Thyroid gland (tissue), 4 donors: ENCODE data around the gene DIP2C. TPM values are rescaled to one million over a fixed set of nuclear protein-coding genes. Genes with fewer than 3 reads are reported as not detected.
"Not testable (repeated sequence)": the region's sequence is repeated elsewhere in the genome, so short reads cannot be mapped to it uniquely, and the experiment has no call there.

Experiments
- DNase-seq, 2 donors: peaks; one replicate each; pipeline ENCODE4 v3.0.0-alpha.2; 2019
- H3K27ac ChIP-seq, 3 donors: fragments of 200-600 bp; sonication (generic); 1 replicate in 2 of 3; 2 replicates in 1 of 3; pipeline ENCODE4 v1.5.1; 2016 to 2019; ENCODE audit warnings: mild to moderate bottlenecking in 1 of 3, moderate library complexity in 1 of 3
- H3K27me3 ChIP-seq: fragments of 200-600 bp; sonication (generic); one replicate; pipeline ENCODE4 v1.5.1; 2019
- H3K36me3 ChIP-seq, 2 donors: fragments of 200-600 bp; sonication (generic); one replicate each; pipeline ENCODE4 v1.5.1; 2016 to 2019
- H3K4me1 ChIP-seq, 2 donors: fragments of 200-600 bp; sonication (generic); one replicate each; pipeline ENCODE4 v1.5.1; 2017 to 2019
- H3K4me3 ChIP-seq, 3 donors: fragments of 200-600 bp; sonication (generic); replicated peaks in 1 of 3; 1 replicate in 2 of 3; 2 replicates in 1 of 3; pipeline ENCODE4 v1.5.1; 2016; ENCODE audit warnings: mild to moderate bottlenecking in 1 of 3
- H3K9me3 ChIP-seq: fragments of 200-600 bp; sonication (generic); one replicate; pipeline ENCODE4 v1.5.1; 2017
- POLR2A ChIP-seq, 2 donors: fragments of 450-650 bp; IDR thresholded peaks; one replicate each; pipeline ENCODE4 v1.6.1; 2017; ENCODE audit warnings: antibody characterized with exemption in 2 of 2, mild to moderate bottlenecking in 2 of 2, moderate library complexity in 1 of 2
- WGBS, 2 donors: methylation state at CpG; one replicate each; pipeline ENCODE4 v1.1.5; 2017; 5-methylcytosine and 5-hydroxymethylcytosine counted together
- intact Hi-C: fragments of 100-400 bp; cut with DNase I; formaldehyde crosslinking; loops from one replicate; pipeline ENCODE4 v1.15.1; 2023
- total RNA-seq, 4 donors: library from RNA; depleted of rRNA; stranded (reverse); fragments of >200 nt; gene quantifications; one replicate each; pipeline ENCODE4 v1.2.3, GENCODE V29; 2016
- TF ChIP-seq, protein P1 (sequence below), 6 experiments: fragments of 200-600 bp in 3 of 6; fragments of 450-650 bp in 3 of 6; sonication (generic) in 3 of 6; IDR thresholded peaks; one replicate each; pipeline ENCODE4 v1.5.1; 2016 to 2019; ENCODE audit warnings: antibody characterized with exemption in 6 of 6, mild to moderate bottlenecking in 2 of 6, inconsistent platforms in 1 of 6, moderate library complexity in 1 of 6

DIP2C gene
- total RNA-seq, 4 donors from 2014 or later = 11.4 to 14.6 (median 12.3) TPM

DNA sequence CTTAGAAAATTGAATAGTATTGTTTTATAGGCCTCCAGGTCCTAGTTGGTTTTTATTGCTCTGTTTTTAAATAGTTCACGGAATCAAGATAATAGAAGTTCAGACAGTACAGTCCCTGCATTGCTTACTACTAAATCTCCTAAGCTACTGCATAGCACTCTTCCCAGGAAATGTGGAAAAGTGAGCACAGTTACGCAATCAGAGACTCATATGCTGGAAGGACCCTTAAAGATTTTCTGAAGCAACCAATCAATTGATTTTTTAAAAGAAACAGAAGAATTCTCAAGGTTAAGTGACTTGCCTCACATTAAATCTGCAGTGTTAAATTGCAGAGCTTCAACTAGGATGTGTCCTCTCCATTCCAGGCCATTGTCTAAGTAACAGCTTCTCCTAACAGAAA is 23.1 kb upstream of the DIP2C start:
- WGBS, 2 donors = 89 to 93% methylated on average over 2 of the region's 2 CpGs
- TF ChIP-seq, protein P1, sequence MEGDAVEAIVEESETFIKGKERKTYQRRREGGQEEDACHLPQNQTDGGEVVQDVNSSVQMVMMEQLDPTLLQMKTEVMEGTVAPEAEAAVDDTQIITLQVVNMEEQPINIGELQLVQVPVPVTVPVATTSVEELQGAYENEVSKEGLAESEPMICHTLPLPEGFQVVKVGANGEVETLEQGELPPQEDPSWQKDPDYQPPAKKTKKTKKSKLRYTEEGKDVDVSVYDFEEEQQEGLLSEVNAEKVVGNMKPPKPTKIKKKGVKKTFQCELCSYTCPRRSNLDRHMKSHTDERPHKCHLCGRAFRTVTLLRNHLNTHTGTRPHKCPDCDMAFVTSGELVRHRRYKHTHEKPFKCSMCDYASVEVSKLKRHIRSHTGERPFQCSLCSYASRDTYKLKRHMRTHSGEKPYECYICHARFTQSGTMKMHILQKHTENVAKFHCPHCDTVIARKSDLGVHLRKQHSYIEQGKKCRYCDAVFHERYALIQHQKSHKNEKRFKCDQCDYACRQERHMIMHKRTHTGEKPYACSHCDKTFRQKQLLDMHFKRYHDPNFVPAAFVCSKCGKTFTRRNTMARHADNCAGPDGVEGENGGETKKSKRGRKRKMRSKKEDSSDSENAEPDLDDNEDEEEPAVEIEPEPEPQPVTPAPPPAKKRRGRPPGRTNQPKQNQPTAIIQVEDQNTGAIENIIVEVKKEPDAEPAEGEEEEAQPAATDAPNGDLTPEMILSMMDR (IDR thresholded peaks at IDR 0.05) = no peak
- no peak for TF ChIP-seq POLR2A (IDR thresholded peaks at IDR 0.05)
- intact Hi-C loops = no loop called here
- H3K36me3 ChIP-seq = no peaks in the 10 kb centered on the region
- H3K27me3 ChIP-seq = no peaks in the 10 kb centered on the region
- no peak overlapping the region for H3K4me3 ChIP-seq
- DNase-seq = no peak
- no peak overlapping the region for H3K27ac ChIP-seq
- H3K4me1 ChIP-seq = no peaks in the 10 kb centered on the region
- H3K9me3 ChIP-seq = no peaks in the 10 kb centered on the region

DNA sequence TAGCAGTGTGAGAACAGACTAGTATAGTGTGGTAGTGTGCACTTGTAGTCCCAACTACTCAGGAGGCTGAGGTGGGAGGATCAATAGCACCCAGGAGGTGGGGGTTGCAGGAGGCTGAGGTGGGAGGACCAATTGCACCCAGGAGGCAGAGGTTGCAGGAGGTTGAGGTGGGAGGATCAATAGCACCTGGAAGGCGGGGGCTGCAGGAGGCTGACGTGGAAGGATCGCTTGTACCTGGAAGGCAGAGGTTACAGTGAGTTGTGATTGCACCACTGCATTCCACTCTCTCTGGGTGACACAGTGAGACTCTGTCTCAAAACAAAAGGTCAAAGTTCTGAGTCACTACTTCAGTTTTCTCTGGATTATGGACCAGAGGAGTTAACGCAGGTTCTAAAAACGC is 22.6 kb upstream of the DIP2C start:
- intact Hi-C loops = no loop called here
- no peaks in the 10 kb centered on the region for H3K27me3 ChIP-seq
- DNase-seq = no peak
- TF ChIP-seq, protein P1 (IDR thresholded peaks at IDR 0.05) = no peak
- TF ChIP-seq POLR2A (IDR thresholded peaks at IDR 0.05) = no peak
- no peaks in the 10 kb centered on the region for H3K4me1 ChIP-seq
- no peak overlapping the region for H3K27ac ChIP-seq
- no peak overlapping the region for H3K4me3 ChIP-seq
- WGBS, 2 donors = 92 to 93% methylated on average over 5 of the region's 5 CpGs
- no peaks in the 10 kb centered on the region for H3K36me3 ChIP-seq
- H3K9me3 ChIP-seq = no peaks in the 10 kb centered on the region

DNA sequence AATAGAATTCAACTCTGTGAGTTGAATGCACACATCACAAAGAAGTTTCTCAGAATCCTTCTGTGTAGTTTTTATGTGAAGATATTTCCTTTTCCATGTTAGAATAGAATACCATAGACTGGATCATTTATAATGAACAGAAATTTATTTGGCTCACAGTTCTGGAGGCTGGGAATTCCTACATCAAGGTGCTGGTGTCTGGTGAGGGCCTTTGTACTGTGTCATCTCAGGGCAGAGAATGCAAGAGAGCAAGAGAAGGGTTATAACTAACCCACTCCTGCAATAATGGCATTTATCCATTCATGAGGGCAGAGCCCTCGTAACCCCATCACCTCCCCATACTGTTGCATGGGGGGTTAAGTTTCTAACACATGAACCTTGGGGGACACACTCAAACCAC is 18.4 kb upstream of the DIP2C start:
- no peak overlapping the region for H3K4me3 ChIP-seq
- 80 to 84% methylated on average over 1 of the region's 1 CpG for WGBS, 2 donors
- H3K4me1 ChIP-seq = no peaks in the 10 kb centered on the region
- no peak for TF ChIP-seq POLR2A (IDR thresholded peaks at IDR 0.05)
- TF ChIP-seq, protein P1 (IDR thresholded peaks at IDR 0.05) = no peak
- no peaks in the 10 kb centered on the region for H3K9me3 ChIP-seq
- DNase-seq = no peak
- intact Hi-C loops = no loop called here
- no peaks in the 10 kb centered on the region for H3K36me3 ChIP-seq
- H3K27ac ChIP-seq = no peak overlapping the region
- no peaks in the 10 kb centered on the region for H3K27me3 ChIP-seq

DNA sequence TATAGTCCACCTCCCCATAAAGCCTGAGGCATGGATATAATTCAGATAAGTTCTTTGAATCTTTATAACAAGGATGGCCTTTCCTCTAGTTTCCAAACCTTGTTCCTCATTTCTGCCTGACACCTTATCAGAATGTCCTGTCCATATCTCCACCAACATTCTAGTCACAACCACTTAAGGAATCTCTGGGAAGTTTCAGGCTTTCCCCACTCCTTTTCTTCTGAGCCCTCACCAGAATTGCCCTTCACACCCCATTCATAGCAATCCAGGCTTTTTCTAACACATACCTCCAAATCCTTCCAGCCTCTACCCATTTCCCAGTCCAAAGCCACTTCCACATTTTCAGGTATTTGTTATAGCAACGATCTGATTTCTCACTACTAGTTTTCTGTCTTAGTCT is 18.0 kb upstream of the DIP2C start:
- TF ChIP-seq POLR2A (IDR thresholded peaks at IDR 0.05) = no peak
- TF ChIP-seq, protein P1 (IDR thresholded peaks at IDR 0.05) = no peak
- Histone ChIP-seq H3K27ac (no peak overlapping the region), H3K27me3 (no peaks in the 10 kb centered on the region), H3K4me1 (no peaks in the 10 kb centered on the region), H3K36me3 (no peaks in the 10 kb centered on the region), H3K9me3 (no peaks in the 10 kb centered on the region), H3K4me3 (no peak overlapping the region)
- 86 to 96% methylated on average over 1 of the region's 1 CpG for WGBS, 2 donors
- intact Hi-C loops = no loop called here
- DNase-seq = no peak

DNA sequence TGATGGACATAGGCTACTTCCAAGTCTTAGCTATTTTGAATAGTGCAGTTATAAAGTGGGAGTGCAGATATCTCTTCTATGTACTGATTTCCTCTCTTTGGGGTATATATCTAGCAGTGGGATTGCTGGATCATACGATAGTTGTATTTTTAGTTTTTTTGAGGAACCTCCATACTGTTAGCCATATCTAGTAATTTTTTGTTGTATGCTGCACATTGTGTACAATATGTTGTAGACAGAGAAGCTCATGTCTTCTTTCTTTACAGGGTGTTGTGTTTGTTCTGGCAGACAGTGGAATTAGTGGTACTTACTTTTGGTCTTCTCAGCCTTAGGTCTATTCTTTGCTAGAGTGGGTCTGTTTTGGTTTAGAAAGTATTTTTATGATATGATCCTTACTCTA is 13.7 kb upstream of the DIP2C start:
- DNase-seq = no peak

DNA sequence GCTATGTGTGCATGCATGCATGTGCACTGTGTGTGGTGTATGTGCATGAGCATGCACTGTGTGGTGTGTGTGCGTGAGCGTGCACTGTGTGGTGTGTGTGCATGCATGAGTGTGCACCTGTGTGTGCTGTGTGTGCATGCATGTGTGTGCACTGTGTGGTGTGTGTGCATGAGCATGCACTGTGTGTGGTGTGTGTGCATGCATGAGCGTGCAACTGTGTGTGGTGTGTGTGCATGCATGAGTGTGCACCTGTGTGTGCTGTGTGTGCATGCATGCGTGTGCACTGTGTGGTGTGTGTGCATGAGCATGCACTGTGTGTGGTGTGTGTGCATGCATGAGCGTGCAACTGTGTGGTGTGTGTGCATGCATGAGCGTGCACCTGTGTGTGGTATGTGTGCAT is 10.7 kb upstream of the DIP2C start:
- whole genome bisulfite sequencing, 2 donors = 92 to 95% methylated on average over 4 to 6 of the region's 6 CpGs
- intact Hi-C loops, H3K27ac ChIP-seq, H3K36me3 ChIP-seq, H3K9me3 ChIP-seq, H3K27me3 ChIP-seq, H3K4me3 ChIP-seq, H3K4me1 ChIP-seq, DNase-seq: not testable (repeated sequence)

More for the DNA sequence above, 13.7 kb upstream of the DIP2C start:
- Histone ChIP-seq H3K27me3 (no peaks in the 10 kb centered on the region), H3K36me3 (no peaks in the 10 kb centered on the region), H3K4me1 (no peaks in the 10 kb centered on the region), H3K4me3 (no peak overlapping the region), H3K9me3 (no peaks in the 10 kb centered on the region), H3K27ac (no peak overlapping the region)
- WGBS, 2 donors = 92 to 95% methylated on average over 1 of the region's 1 CpG
- intact Hi-C loops = no loop called here
- no peak for TF ChIP-seq POLR2A (IDR thresholded peaks at IDR 0.05)
- TF ChIP-seq, protein P1 (IDR thresholded peaks at IDR 0.05) = no peak
